Neural progenitor cell (in vitro differentiated cells): Measurements from ENCODE around the gene NUDT19. TPM values are rescaled to one million over a fixed set of nuclear protein-coding genes. Genes with fewer than 3 reads are reported as not detected.

Experiments
- DNase-seq: peaks from one replicate; pipeline ENCODE4 v3.0.0-alpha.2; 2016; ENCODE audit warnings: low spot score
- H2AFZ ChIP-seq: fragments of 200-600 bp; sonication (generic); replicated peaks from 2 replicates; pipeline ENCODE4 v1.6.1; 2016; ENCODE audit warnings: antibody characterized with exemption
- H3F3A ChIP-seq: fragments of 200-600 bp; sonication (generic); 2 replicates; pipeline ENCODE4 v1.6.1; 2016; ENCODE audit warnings: antibody characterized with exemption, low read depth
- H3K27ac ChIP-seq: fragments of 200-600 bp; sonication (generic); 2 replicates; pipeline ENCODE4 v1.5.1; 2016; ENCODE audit warnings: mild to moderate bottlenecking
- H3K27me3 ChIP-seq: fragments of 200-600 bp; sonication (generic); 2 replicates; pipeline ENCODE4 v1.6.1; 2016; ENCODE audit warnings: mild to moderate bottlenecking, moderate library complexity
- H3K36me3 ChIP-seq: fragments of 200-600 bp; sonication (generic); 2 replicates; pipeline ENCODE4 v1.5.1; 2016
- H3K4me1 ChIP-seq: fragments of 200-600 bp; sonication (generic); 2 replicates; pipeline ENCODE4 v1.6.1; 2016; ENCODE audit warnings: mixed run types
- H3K4me2 ChIP-seq: fragments of 200-600 bp; sonication (generic); 2 replicates; pipeline ENCODE4 v1.6.1; 2016
- H3K4me3 ChIP-seq: fragments of 200-600 bp; sonication (generic); 2 replicates; pipeline ENCODE4 v1.5.1; 2016
- H3K79me2 ChIP-seq: fragments of 200-600 bp; sonication (generic); 2 replicates; pipeline ENCODE4 v1.6.1; 2016; ENCODE audit warnings: low read depth
- H3K9ac ChIP-seq: fragments of 200-600 bp; sonication (generic); 2 replicates; pipeline ENCODE4 v1.6.1; 2016
- H3K9me3 ChIP-seq: fragments of 200-600 bp; sonication (generic); 2 replicates; pipeline ENCODE4 v1.5.1; 2016; ENCODE audit warnings: low read depth
- H4K20me1 ChIP-seq: fragments of 200-600 bp; sonication (generic); 2 replicates; pipeline ENCODE4 v1.6.1; 2016; ENCODE audit warnings: low read depth
- H3K27ac Mint-ChIP-seq: 3 replicates; pipeline ENCODE4 v1.8.0; 2021; ENCODE audit warnings: mixed read lengths
- H3K27me3 Mint-ChIP-seq: 2 replicates; pipeline ENCODE4 v1.8.0; 2022; ENCODE audit warnings: low read depth, mild to moderate bottlenecking, inconsistent platforms, moderate library complexity, mixed read lengths; ENCODE audit not compliant: insufficient read depth
- H3K36me3 Mint-ChIP-seq: 3 replicates; pipeline ENCODE4 v1.8.0; 2021; ENCODE audit warnings: mixed read lengths
- H3K4me1 Mint-ChIP-seq: 3 replicates; pipeline ENCODE4 v1.8.0; 2021; ENCODE audit warnings: mixed read lengths
- H3K4me3 Mint-ChIP-seq: 3 replicates; pipeline ENCODE4 v1.8.0; 2021; ENCODE audit warnings: mild to moderate bottlenecking, moderate library complexity, mixed read lengths
- H3K9me3 Mint-ChIP-seq: 3 replicates; pipeline ENCODE4 v1.8.0; 2020; ENCODE audit warnings: mixed read lengths
- CTCF ChIP-seq: fragments of 200-600 bp; sonication (generic); IDR thresholded peaks from 2 replicates; pipeline ENCODE4 v1.5.1; 2017; ENCODE audit warnings: antibody characterized with exemption, mild to moderate bottlenecking
- EZH2 ChIP-seq: fragments of 200-600 bp; sonication (generic); IDR thresholded peaks from 2 replicates; pipeline ENCODE4 v1.6.1; 2017; ENCODE audit warnings: antibody characterized with exemption, mild to moderate bottlenecking, moderate library complexity
- EZH2phosphoT487 ChIP-seq: fragments of 200-600 bp; sonication (generic); IDR thresholded peaks from 2 replicates; pipeline ENCODE4 v1.6.1; 2017; ENCODE audit warnings: antibody characterized with exemption
- total RNA-seq: library from RNA; depleted of rRNA; stranded (reverse); fragments of >200 nt; gene quantifications from 2 replicates; pipeline ENCODE4 v1.2.3, GENCODE V29; 2015; ENCODE audit warnings: low replicate concordance

The NUDT19 gene
- 4.1 and 4.4 TPM in 2 replicates for total RNA-seq

GRCh38 chr19:32691291-32691951, at the start of gene NUDT19:
Gene NUDT19 (plus strand): TSS chr19:32691821. CDS start chr19:32691961, 140 bp downstream.
- H3K27me3 Mint-ChIP-seq: peaks cover 24% of the 10 kb centered on the region
- peak; percentile 65 for DNase-seq
- Histone ChIP-seq H3F3A (no peaks in the 10 kb centered on the region), H3K9me3 (no peaks in the 10 kb centered on the region), H2AFZ (peak within 1 kb of the TSS; percentile 77), H4K20me1 (no peaks in the 10 kb centered on the region), H3K27ac (no peak within 1 kb of the TSS), H3K4me3 (peak within 1 kb of the TSS; percentile 44), H3K79me2 (peaks cover 11% of the 10 kb centered on the region), H3K4me1 (peaks cover 6% of the 10 kb centered on the region), H3K4me2 (peak within 1 kb of the TSS; percentile 72), H3K27me3 (peaks cover 26% of the 10 kb centered on the region), H3K9ac (no peak within 1 kb of the TSS), H3K36me3 (no peaks in the 10 kb centered on the region)
- no peak within 1 kb of the TSS for H3K27ac Mint-ChIP-seq
- peaks cover 6% of the 10 kb centered on the region for H3K36me3 Mint-ChIP-seq
- peaks cover 16% of the 10 kb centered on the region for H3K4me1 Mint-ChIP-seq
- TF ChIP-seq CTCF (no peak), EZH2phosphoT487 (no peak), EZH2 (no peak)
- peak within 1 kb of the TSS; percentile 82 for H3K4me3 Mint-ChIP-seq
- H3K9me3 Mint-ChIP-seq: peaks cover 10% of the 10 kb centered on the region

- no peak overlapping the region for H3K27ac ChIP-seq
- H2AFZ ChIP-seq: no peak overlapping the region
- Mint-ChIP-seq H3K4me1 (no peaks in the 10 kb centered on the region), H3K27ac (no peak overlapping the region), H3K9me3 (peaks cover 2% of the 10 kb centered on the region), H3K4me3 (no peak overlapping the region), H3K27me3 (peaks cover 2% of the 10 kb centered on the region), H3K36me3 (peaks cover 30% of the 10 kb centered on the region)
- no peaks in the 10 kb centered on the region for H3K79me2 ChIP-seq
- H3K9ac ChIP-seq: no peak overlapping the region
- no peak for TF ChIP-seq CTCF
- TF ChIP-seq EZH2phosphoT487: no peak
- TF ChIP-seq EZH2: no peak
- H3K36me3 ChIP-seq: no peaks in the 10 kb centered on the region
- DNase-seq: no peak
- H3K4me2 ChIP-seq: no peak overlapping the region
- no peak overlapping the region for H3K4me3 ChIP-seq
- H3F3A ChIP-seq: no peaks in the 10 kb centered on the region
- H3K4me1 ChIP-seq: no peaks in the 10 kb centered on the region
- no peaks in the 10 kb centered on the region for H3K9me3 ChIP-seq
- no peaks in the 10 kb centered on the region for H4K20me1 ChIP-seq
- no peaks in the 10 kb centered on the region for H3K27me3 ChIP-seq
These were observed 48.9 kb upstream of the NUDT19 start for GRCh38 chr19:32642771-32643170.

GRCh38 chr19:32646556-32646955, 45.1 kb upstream of the NUDT19 start:
- no peaks in the 10 kb centered on the region for H3F3A ChIP-seq
- no peaks in the 10 kb centered on the region for H3K9me3 Mint-ChIP-seq
- H3K79me2 ChIP-seq: no peaks in the 10 kb centered on the region
- H3K9me3 ChIP-seq: no peaks in the 10 kb centered on the region
- H2AFZ ChIP-seq: no peak overlapping the region
- H3K27ac ChIP-seq: no peak overlapping the region
- H4K20me1 ChIP-seq: peaks cover 3% of the 10 kb centered on the region
- no peak overlapping the region for H3K27ac Mint-ChIP-seq
- H3K4me2 ChIP-seq: no peak overlapping the region
- no peak for DNase-seq
- peaks cover 18% of the 10 kb centered on the region for H3K36me3 Mint-ChIP-seq
- H3K27me3 ChIP-seq: no peaks in the 10 kb centered on the region
- no peak for TF ChIP-seq EZH2phosphoT487
- no peak for TF ChIP-seq CTCF
- TF ChIP-seq EZH2: no peak
- no peak overlapping the region for H3K9ac ChIP-seq
- H3K4me3 ChIP-seq: no peak overlapping the region
- H3K4me3 Mint-ChIP-seq: no peak overlapping the region
- no peaks in the 10 kb centered on the region for H3K36me3 ChIP-seq
- H3K27me3 Mint-ChIP-seq: peaks cover 2% of the 10 kb centered on the region
- H3K4me1 Mint-ChIP-seq: peaks cover 2% of the 10 kb centered on the region
- H3K4me1 ChIP-seq: peaks cover 2% of the 10 kb centered on the region
